ENCODE measurements around the gene C2CD4B. TPM values are rescaled to one million over a fixed set of nuclear protein-coding genes. Genes with fewer than 3 reads are reported as not detected.

The C2CD4B gene
- total RNA-seq, 1 experiment from 2014 or later, result 0.26 TPM

GRCh38 chr15:62187425-62187824, 22.3 kb upstream of the C2CD4B start:
- Histone ChIP-seq H3K4me1 (ENCODE audit: control insufficient read depth, insufficient read depth, low read length) (no peaks in the 10 kb centered on the region), H3K27ac (ENCODE audit: low read length) (no peak overlapping the region), H3K36me3 (ENCODE audit: control insufficient read depth, insufficient read depth, low read length) (no peaks in the 10 kb centered on the region), H3K9me3 (ENCODE audit: control insufficient read depth, insufficient read depth, low read depth, low read length) (no peaks in the 10 kb centered on the region), H3K4me3 (ENCODE audit: low read depth in 2 of 2, low read length in 2 of 2) (no peak overlapping the region), H3K27me3 (ENCODE audit: control insufficient read depth, insufficient read depth, low read length) (peaks cover 8% of the 10 kb centered on the region)
- DNase-seq (ENCODE audit: low read depth, low spot score) (no peak), ATAC-seq (no peak)
- in situ Hi-C loops (cut with HindIII; ENCODE audit: low pct_unique_long_range_greater_than_20kb, low sequenced_read_pairs) (no loop called here), intact Hi-C loops (cut with micrococcal nuclease; ENCODE audit: unreplicated experiment) (no loop called here)
- BruUV-seq (replicated peaks), result no TSS peak
- CTCF ChIA-PET, result no interaction called here
- TF ChIP-seq POLR2AphosphoS5 (IDR thresholded peaks at IDR 0.05; ENCODE audit: low read depth, low read length), result no peak
- no peak for TF ChIP-seq REST (IDR thresholded peaks at IDR 0.05; ENCODE audit: insufficient read depth in 1 of 2, low read depth in 2 of 2, low read length in 1 of 2)
- TF ChIP-seq TCF7L2 (IDR thresholded peaks at IDR 0.05; ENCODE audit: low read depth, low read length), result no peak
- no peak for TF ChIP-seq CTCF (IDR thresholded peaks at IDR 0.05)
- POLR2A ChIA-PET, result no interaction called here

- no TSS peak for BruUV-seq (replicated peaks)
- in situ Hi-C loops (cut with HindIII; ENCODE audit: low pct_unique_long_range_greater_than_20kb, low sequenced_read_pairs), result no loop called here
- Histone ChIP-seq H3K4me1 (ENCODE audit: control insufficient read depth, insufficient read depth, low read length) (no peaks in the 10 kb centered on the region), H3K27ac (ENCODE audit: low read length) (no peak overlapping the region), H3K27me3 (ENCODE audit: control insufficient read depth, insufficient read depth, low read length) (peaks cover 6% of the 10 kb centered on the region), H3K9me3 (ENCODE audit: control insufficient read depth, insufficient read depth, low read depth, low read length) (no peaks in the 10 kb centered on the region), H3K4me3 (ENCODE audit: low read depth in 2 of 2, low read length in 2 of 2) (no peak overlapping the region), H3K36me3 (ENCODE audit: control insufficient read depth, insufficient read depth, low read length) (no peaks in the 10 kb centered on the region)
- ChIA-PET POLR2A (no interaction called here), CTCF (no interaction called here)
- DNase-seq (ENCODE audit: low read depth, low spot score) (no peak), ATAC-seq (no peak)
- no peak for TF ChIP-seq CTCF (IDR thresholded peaks at IDR 0.05)
- no peak for TF ChIP-seq POLR2AphosphoS5 (IDR thresholded peaks at IDR 0.05; ENCODE audit: low read depth, low read length)
- no peak for TF ChIP-seq REST (IDR thresholded peaks at IDR 0.05; ENCODE audit: insufficient read depth in 1 of 2, low read depth in 2 of 2, low read length in 1 of 2)
- TF ChIP-seq TCF7L2 (IDR thresholded peaks at IDR 0.05; ENCODE audit: low read depth, low read length), result no peak
- no peak for TF ChIP-seq SIN3A (IDR thresholded peaks at IDR 0.05; ENCODE audit: borderline replicate concordance, insufficient read depth, low read depth, low read length)
- intact Hi-C loops (cut with micrococcal nuclease; ENCODE audit: unreplicated experiment), result no loop called here
Measured at GRCh38 chr15:62186578-62186977, 21.5 kb upstream of the C2CD4B start.
